ENCODE data around the gene SLX4IP.
"Not testable (repeated sequence)": the region's sequence is repeated elsewhere in the genome, so short reads cannot be mapped to it uniquely, and the experiment has no call there.

SLX4IP gene

GRCh38 chr20:10412591-10413408 lies 22.3 kb upstream of the SLX4IP start:
- H3K36me3 ChIP-seq (replicated peaks; ENCODE audit: low read depth, low read length) = peaks cover 29% of the 10 kb centered on the region
- H2AFZ ChIP-seq (ENCODE audit: low read depth, low read length) = no peak overlapping the region
- peaks cover 4% of the 10 kb centered on the region for H3K4me1 ChIP-seq (ENCODE audit: low read length)
- H3K27me3 ChIP-seq (ENCODE audit: low read depth, low read length) = no peaks in the 10 kb centered on the region
- H3K9me3 ChIP-seq (ENCODE audit: insufficient read depth, low read length) = no peaks in the 10 kb centered on the region
- H3K9ac ChIP-seq (ENCODE audit: low read length) = no peak overlapping the region
- peak; percentile 49 for TF ChIP-seq CTCF (IDR thresholded peaks at IDR 0.05; ENCODE audit: low read depth, low read length)
- TF ChIP-seq EZH2phosphoT487 (IDR thresholded peaks at IDR 0.05; ENCODE audit: low read depth) = no peak
- H3K4me3 ChIP-seq (ENCODE audit: low read length) = no peak overlapping the region
- no peaks in the 10 kb centered on the region for H3K79me2 ChIP-seq (ENCODE audit: low read length)
- no peak overlapping the region for H3K4me2 ChIP-seq (ENCODE audit: low read length)
- no peak overlapping the region for H3K27ac ChIP-seq (ENCODE audit: low read length)
- peaks cover 19% of the 10 kb centered on the region for H4K20me1 ChIP-seq (ENCODE audit: insufficient read depth, low read length)

DNA sequence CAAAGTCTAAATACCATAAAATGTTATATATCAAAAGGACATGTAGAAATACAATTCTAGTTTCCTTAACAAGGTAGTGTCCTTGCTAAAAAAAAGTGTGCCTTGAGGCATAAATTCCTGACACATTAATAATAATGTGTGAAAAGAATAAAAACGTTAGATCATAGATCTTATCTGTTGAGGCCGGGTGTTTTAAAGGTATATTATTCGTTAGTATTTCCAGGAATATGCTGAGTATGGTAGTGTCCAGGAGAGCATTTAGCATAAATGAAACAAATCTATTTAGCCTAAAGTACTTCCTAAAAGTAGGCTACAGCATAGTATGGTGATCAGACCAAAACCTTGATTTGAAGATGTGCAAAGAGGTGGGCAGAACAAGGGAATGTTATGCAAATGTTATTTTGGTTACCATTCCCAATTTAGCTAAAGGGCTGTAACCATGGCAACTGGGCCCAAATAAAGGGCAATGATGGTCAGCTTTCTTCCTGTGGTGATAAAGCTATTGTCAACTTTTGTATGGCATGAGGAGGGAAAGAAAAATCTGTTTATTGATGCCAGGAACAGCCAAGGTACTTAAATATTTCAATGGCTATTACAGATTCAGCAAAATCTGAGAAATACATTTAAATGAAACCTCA lies 20.0 kb upstream of the SLX4IP start:
- H3K27me3 ChIP-seq (ENCODE audit: low read depth, low read length) = no peaks in the 10 kb centered on the region
- H3K4me2 ChIP-seq (ENCODE audit: low read length) = no peak overlapping the region
- no peak for TF ChIP-seq CTCF (IDR thresholded peaks at IDR 0.05; ENCODE audit: low read depth, low read length)
- no peak for TF ChIP-seq EZH2phosphoT487 (IDR thresholded peaks at IDR 0.05; ENCODE audit: low read depth)
- no peak overlapping the region for H3K9ac ChIP-seq (ENCODE audit: low read length)
- no peak overlapping the region for H2AFZ ChIP-seq (ENCODE audit: low read depth, low read length)
- no peaks in the 10 kb centered on the region for H3K79me2 ChIP-seq (ENCODE audit: low read length)
- no peak overlapping the region for H3K4me3 ChIP-seq (ENCODE audit: low read length)
- peaks cover 20% of the 10 kb centered on the region for H4K20me1 ChIP-seq (ENCODE audit: insufficient read depth, low read length)
- no peaks in the 10 kb centered on the region for H3K9me3 ChIP-seq (ENCODE audit: insufficient read depth, low read length)
- peaks cover 35% of the 10 kb centered on the region for H3K36me3 ChIP-seq (replicated peaks; ENCODE audit: low read depth, low read length)
- H3K27ac ChIP-seq (ENCODE audit: low read length) = no peak overlapping the region
- H3K4me1 ChIP-seq (ENCODE audit: low read length) = peaks cover 9% of the 10 kb centered on the region

- Histone ChIP-seq H4K20me1 (ENCODE audit: insufficient read depth, low read length) (peaks cover 21% of the 10 kb centered on the region), H3K36me3 (replicated peaks; ENCODE audit: low read depth, low read length) (peaks cover 31% of the 10 kb centered on the region)
- not testable (repeated sequence) for H3K9ac ChIP-seq (ENCODE audit: low read length); H2AFZ ChIP-seq (ENCODE audit: low read depth, low read length); H3K79me2 ChIP-seq (ENCODE audit: low read length); H3K4me3 ChIP-seq (ENCODE audit: low read length); H3K4me2 ChIP-seq (ENCODE audit: low read length); H3K9me3 ChIP-seq (ENCODE audit: insufficient read depth, low read length); H3K4me1 ChIP-seq (ENCODE audit: low read length); H3K27me3 ChIP-seq (ENCODE audit: low read depth, low read length); H3K27ac ChIP-seq (ENCODE audit: low read length)
Measured at GRCh38 chr20:10417218-10417617, 17.9 kb upstream of the SLX4IP start.

GRCh38 chr20:10419550-10420133 lies 15.5 kb upstream of the SLX4IP start:
- no peak overlapping the region for H3K9ac ChIP-seq (ENCODE audit: low read length)
- H3K27me3 ChIP-seq (ENCODE audit: low read depth, low read length) = no peaks in the 10 kb centered on the region
- H3K27ac ChIP-seq (ENCODE audit: low read length) = no peak overlapping the region
- H2AFZ ChIP-seq (ENCODE audit: low read depth, low read length) = no peak overlapping the region
- H3K79me2 ChIP-seq (ENCODE audit: low read length) = peaks cover 8% of the 10 kb centered on the region
- H3K9me3 ChIP-seq (ENCODE audit: insufficient read depth, low read length) = no peaks in the 10 kb centered on the region
- no peak overlapping the region for H3K4me3 ChIP-seq (ENCODE audit: low read length)
- H3K4me2 ChIP-seq (ENCODE audit: low read length) = no peak overlapping the region
- H3K36me3 ChIP-seq (replicated peaks; ENCODE audit: low read depth, low read length) = peaks cover 32% of the 10 kb centered on the region
- peaks cover 27% of the 10 kb centered on the region for H4K20me1 ChIP-seq (ENCODE audit: insufficient read depth, low read length)
- no peak for TF ChIP-seq CTCF (IDR thresholded peaks at IDR 0.05; ENCODE audit: low read depth, low read length)
- peaks cover 20% of the 10 kb centered on the region for H3K4me1 ChIP-seq (ENCODE audit: low read length)
